ENCODE measurements around the gene FAM240A. TPM values are rescaled to one million over a fixed set of nuclear protein-coding genes. Genes with fewer than 3 reads are reported as not detected.

Gene FAM240A
- total RNA-seq, 2 experiments from 2014 or later = not detected

DNA sequence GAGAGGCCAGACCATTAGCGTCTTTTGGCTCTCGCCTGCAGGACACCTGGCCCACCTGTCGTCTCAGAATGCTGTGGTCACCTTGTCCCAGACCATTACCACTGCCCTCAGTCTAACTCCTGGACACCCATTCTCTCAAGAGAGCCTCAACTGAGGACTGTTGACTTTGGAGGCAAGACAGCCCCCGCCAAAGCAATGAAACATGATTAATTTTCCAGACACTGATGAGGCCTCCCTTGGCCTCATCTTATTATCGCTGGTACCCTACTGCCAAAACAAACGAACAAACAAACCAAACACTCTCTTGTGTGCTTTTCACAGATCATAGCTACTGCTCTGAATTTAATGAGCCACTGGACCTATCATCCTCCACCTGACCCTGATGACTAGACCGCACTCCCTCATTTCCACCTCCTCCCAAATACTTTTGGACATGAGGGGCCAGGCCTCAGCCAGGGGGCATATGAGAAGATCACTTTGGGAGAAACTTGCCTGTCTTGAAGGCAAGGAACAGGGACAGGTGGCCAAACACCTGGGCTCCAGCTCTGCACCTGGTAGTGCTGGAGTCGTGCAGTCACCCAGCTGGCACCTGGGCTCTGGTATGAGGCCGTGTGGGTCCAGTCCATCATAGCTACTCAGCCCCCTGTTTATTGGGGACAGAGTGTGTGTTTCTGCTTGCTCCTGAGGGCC lies 53.6 kb downstream of the FAM240A start:
- POLR2A ChIA-PET = no interaction called here
- no peak for DNase-seq
- Mint-ChIP-seq H3K9me3 (ENCODE audit: insufficient read depth) (no peaks in the 10 kb centered on the region), H3K4me1 (ENCODE audit: low read depth) (no peaks in the 10 kb centered on the region), H3K4me3 (no peak overlapping the region), H3K27me3 (ENCODE audit: low read depth) (no peaks in the 10 kb centered on the region), H3K36me3 (ENCODE audit: low read depth) (no peaks in the 10 kb centered on the region), H3K27ac (no peak overlapping the region)
- no peak for ATAC-seq
- CTCF ChIA-PET = no interaction called here

DNA sequence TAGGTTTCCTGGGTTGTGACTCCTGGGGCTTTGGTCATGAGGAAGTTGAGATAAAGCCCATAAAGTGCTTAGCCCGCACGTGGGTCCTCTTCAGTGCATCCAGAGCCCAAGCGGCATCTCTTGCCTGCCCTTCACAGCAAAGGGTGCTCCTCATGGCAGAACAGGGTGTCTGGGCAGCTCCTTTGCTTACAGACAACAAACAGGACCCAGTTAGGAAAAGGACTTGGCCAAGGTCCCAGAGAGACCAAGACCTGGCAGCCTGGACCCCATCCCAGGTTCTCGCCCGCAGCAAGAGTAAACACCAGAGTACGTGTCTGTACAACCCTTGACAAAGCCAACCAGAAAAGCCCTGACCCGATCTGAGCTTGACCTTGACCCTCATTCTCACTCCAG lies 54.1 kb downstream of the FAM240A start:
- no peak overlapping the region for H3K27ac Mint-ChIP-seq
- DNase-seq = no peak
- H3K27me3 Mint-ChIP-seq (ENCODE audit: low read depth) = no peaks in the 10 kb centered on the region
- ChIA-PET CTCF (no interaction called here), POLR2A (no interaction called here)
- H3K4me1 Mint-ChIP-seq (ENCODE audit: low read depth) = no peaks in the 10 kb centered on the region
- H3K36me3 Mint-ChIP-seq (ENCODE audit: low read depth) = no peaks in the 10 kb centered on the region
- no peak overlapping the region for H3K4me3 Mint-ChIP-seq
- H3K9me3 Mint-ChIP-seq (ENCODE audit: insufficient read depth) = no peaks in the 10 kb centered on the region
- ATAC-seq = no peak

DNA sequence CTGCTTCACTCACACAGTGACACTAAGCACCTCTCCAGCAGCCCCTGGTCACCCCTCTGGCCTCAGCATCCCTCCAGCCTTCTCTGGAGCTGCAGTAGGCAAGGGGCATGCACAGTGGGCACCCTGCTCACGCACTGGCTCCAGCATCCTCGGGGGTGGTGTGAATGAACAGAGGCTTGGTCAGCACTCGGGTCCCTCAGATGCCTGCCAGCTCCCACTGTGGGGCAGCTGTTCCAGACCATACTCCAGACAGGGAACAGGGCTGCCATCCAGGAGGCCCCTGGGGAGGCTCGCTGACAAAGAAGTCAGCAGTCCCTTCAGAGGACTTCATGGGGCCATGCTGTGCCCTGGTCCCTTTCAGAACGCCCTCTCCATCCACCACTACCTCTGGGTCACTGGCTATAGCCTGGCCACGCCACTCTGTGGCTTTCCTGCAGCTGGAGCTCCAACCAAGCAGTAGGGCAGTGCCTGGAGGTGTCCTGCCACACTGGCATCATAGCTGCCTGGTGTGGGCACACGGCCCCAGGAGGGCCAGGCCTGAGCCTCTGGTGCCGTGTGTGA lies 54.8 kb downstream of the FAM240A start:
- no peaks in the 10 kb centered on the region for H3K4me1 Mint-ChIP-seq (ENCODE audit: low read depth)
- no peak for ATAC-seq
- H3K9me3 Mint-ChIP-seq (ENCODE audit: insufficient read depth) = no peaks in the 10 kb centered on the region
- POLR2A ChIA-PET = no interaction called here
- DNase-seq = no peak
- no peaks in the 10 kb centered on the region for H3K36me3 Mint-ChIP-seq (ENCODE audit: low read depth)
- H3K27ac Mint-ChIP-seq = no peak overlapping the region
- no peaks in the 10 kb centered on the region for H3K27me3 Mint-ChIP-seq (ENCODE audit: low read depth)
- CTCF ChIA-PET = no interaction called here
- H3K4me3 Mint-ChIP-seq = no peak overlapping the region

DNA sequence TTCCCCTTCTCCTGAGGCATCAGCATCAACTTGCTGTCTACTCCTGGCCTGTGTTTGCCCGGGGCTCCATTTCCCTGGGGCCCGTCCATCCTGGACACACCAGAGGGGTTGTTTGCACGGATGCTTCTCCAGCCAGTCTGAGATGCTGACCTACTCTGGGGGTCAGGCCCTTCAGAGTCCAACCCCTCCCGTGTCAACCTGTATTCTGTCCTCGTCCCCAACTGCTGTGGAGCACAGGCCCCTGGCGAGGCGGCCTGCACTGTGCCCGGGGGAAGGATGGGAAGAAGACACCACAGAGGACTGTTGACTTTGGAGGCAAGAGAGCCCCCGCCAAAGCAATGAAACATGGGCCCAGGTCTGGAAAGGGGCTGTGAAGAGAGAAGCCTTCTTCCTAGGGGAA lies 55.3 kb downstream of the FAM240A start:
- no peak overlapping the region for H3K27ac Mint-ChIP-seq
- ATAC-seq (no peak), DNase-seq (no peak)
- H3K4me1 Mint-ChIP-seq (ENCODE audit: low read depth) = no peaks in the 10 kb centered on the region
- ChIA-PET POLR2A (no interaction called here), CTCF (no interaction called here)
- H3K36me3 Mint-ChIP-seq (ENCODE audit: low read depth) = no peaks in the 10 kb centered on the region
- H3K9me3 Mint-ChIP-seq (ENCODE audit: insufficient read depth) = no peaks in the 10 kb centered on the region
- H3K27me3 Mint-ChIP-seq (ENCODE audit: low read depth) = no peaks in the 10 kb centered on the region
- H3K4me3 Mint-ChIP-seq = no peak overlapping the region

DNA sequence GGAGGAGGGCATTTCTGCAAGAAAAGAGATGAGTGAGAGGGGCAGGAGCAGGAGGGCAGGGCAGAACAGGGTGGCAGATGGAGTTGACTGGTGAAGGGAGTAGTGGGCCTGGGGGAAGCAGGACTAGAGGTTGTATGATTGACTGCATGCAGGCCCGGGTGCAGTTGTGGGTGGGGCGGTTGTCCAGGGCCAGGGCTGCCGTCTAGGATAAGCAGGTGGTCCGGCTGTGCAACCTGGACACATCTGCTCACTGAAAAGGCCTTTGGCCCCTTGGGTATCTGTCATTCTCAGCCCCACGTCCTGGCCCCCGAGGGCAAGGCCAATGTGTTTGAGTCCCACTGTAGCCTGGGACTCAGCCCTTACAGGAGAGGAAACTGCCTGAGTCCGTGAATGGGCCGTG lies 55.8 kb downstream of the FAM240A start:
- no peak overlapping the region for H3K4me3 Mint-ChIP-seq
- CTCF ChIA-PET = interaction anchor here (1.2 kb wide), 1 partner anchor 39 kb away, joined by 3 read pairs; no protein-coding TSS in a partner anchor
- H3K27me3 Mint-ChIP-seq (ENCODE audit: low read depth) = no peaks in the 10 kb centered on the region
- no peaks in the 10 kb centered on the region for H3K4me1 Mint-ChIP-seq (ENCODE audit: low read depth)
- DNase-seq (no peak), ATAC-seq (no peak)
- POLR2A ChIA-PET = no interaction called here
- no peaks in the 10 kb centered on the region for H3K36me3 Mint-ChIP-seq (ENCODE audit: low read depth)
- no peak overlapping the region for H3K27ac Mint-ChIP-seq
- H3K9me3 Mint-ChIP-seq (ENCODE audit: insufficient read depth) = no peaks in the 10 kb centered on the region

DNA sequence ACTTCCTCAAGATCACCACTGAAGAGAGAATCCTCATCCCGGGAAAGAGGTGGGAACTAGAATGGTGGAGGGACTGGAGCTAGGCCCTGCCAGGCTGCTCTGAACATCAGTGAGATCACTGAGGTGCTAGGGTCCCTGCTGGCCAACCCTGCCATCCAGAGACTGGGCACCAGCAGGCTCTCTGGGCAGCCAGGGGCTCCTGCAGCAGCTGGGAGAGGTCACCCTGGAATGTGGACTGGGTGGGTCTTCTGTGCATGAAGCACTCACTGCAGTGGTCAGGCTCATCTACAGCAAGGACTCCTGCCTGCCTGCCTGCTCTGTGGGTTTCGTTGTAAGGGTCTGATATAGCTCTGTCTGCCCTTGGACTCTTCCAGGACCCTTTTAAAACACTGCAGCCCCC lies 56.3 kb downstream of the FAM240A start:
- H3K27ac Mint-ChIP-seq = no peak overlapping the region
- no peaks in the 10 kb centered on the region for H3K4me1 Mint-ChIP-seq (ENCODE audit: low read depth)
- H3K36me3 Mint-ChIP-seq (ENCODE audit: low read depth) = no peaks in the 10 kb centered on the region
- POLR2A ChIA-PET = no interaction called here
- CTCF ChIA-PET = interaction anchor here (1.2 kb wide), 1 partner anchor 39 kb away, joined by 3 read pairs; no protein-coding TSS in a partner anchor
- no peak overlapping the region for H3K4me3 Mint-ChIP-seq
- DNase-seq (no peak), ATAC-seq (no peak)
- H3K9me3 Mint-ChIP-seq (ENCODE audit: insufficient read depth) = no peaks in the 10 kb centered on the region
- H3K27me3 Mint-ChIP-seq (ENCODE audit: low read depth) = no peaks in the 10 kb centered on the region

DNA sequence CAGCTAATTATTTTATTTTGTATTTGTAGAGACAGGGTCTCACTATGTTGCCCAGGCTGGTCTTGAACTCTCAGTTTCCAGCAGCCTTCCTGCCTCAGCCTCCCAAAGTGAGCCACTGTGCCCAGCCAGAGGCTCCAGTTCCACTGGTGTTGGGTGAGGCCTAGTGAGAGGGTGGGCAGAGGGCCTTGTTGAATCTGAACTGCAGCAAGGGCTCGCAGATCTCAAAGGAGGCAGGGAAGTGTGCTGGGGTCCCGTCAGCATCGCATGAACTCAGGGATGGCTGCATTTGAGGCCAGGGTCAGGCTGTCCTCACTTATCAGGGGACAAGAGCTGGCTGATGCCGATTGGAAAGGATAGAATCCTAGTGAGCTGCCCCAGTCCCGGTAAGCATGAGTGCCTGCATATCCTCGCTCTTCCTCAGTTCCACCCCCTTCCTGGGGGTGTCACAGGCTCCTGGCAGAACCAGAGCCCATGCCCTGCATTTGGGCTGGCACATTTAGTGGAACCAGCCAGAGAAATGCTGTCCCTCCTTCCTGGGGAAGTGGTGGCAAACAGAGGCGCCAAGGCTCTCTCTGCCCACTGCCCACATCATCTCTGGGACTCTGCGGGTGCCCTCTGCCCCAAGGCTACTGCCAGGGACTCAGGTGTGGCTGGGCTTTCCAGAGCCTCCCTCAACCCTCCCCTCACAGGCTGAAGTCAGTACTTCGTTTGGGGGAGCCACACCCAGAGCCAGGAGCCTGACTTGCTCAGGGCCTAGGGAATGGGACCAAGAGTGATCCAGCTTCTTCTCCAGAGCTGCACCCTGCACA lies 57.1 kb downstream of the FAM240A start:
- POLR2A ChIA-PET = no interaction called here
- no peak for DNase-seq
- Mint-ChIP-seq H3K36me3 (ENCODE audit: low read depth) (no peaks in the 10 kb centered on the region), H3K27me3 (ENCODE audit: low read depth) (no peaks in the 10 kb centered on the region), H3K27ac (no peak overlapping the region), H3K4me1 (ENCODE audit: low read depth) (no peaks in the 10 kb centered on the region), H3K9me3 (ENCODE audit: insufficient read depth) (no peaks in the 10 kb centered on the region), H3K4me3 (no peak overlapping the region)
- CTCF ChIA-PET = interaction anchor here (1.2 kb wide), 1 partner anchor 40 kb away, joined by 3 read pairs; no protein-coding TSS in a partner anchor
- ATAC-seq = no peak

DNA sequence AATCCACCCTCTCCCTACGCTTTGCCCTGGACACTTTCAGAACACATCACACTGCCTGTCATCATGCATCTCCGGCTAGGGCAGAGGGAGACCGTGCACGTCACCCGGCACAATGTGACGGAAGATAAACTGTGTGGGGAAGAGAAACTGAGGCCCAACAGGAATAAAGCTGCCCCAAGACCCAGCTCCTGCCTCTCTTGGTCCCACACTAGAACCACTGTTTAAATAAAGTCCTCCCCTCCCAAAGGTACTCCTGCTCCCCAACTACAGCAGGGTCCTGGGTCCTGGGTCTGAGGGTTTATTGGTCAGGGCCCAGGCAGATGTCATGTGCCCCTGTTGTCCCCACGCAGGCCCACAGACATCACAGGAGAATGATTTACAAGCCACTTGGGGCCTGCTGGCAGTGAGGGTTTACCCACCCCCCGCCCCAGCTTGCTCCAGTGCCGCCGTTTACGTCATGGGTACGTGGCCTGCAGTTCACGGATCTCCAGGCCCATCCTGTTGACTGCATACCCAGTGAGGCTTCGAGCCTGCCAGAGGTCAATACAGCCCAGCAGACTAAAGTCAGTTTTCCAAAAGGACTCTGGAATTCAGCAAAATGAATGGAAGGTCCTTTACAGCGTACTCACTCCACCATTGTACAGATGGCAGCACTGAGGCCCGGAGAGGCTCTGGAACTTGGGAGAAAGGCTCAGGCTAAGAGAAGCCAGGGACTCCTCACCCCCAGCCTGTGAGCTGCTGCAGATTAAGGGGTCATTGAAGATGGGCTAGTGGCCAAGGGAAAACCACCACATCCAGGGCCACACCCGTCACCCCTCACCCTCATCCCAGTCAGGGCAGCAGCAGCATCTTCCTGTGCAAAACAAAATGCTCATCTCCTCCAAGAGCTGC lies 57.9 kb downstream of the FAM240A start:
- H3K9me3 Mint-ChIP-seq (ENCODE audit: insufficient read depth) = no peaks in the 10 kb centered on the region
- H3K27ac Mint-ChIP-seq = no peak overlapping the region
- ChIA-PET CTCF (no interaction called here), POLR2A (no interaction called here)
- H3K27me3 Mint-ChIP-seq (ENCODE audit: low read depth) = no peaks in the 10 kb centered on the region
- no peaks in the 10 kb centered on the region for H3K4me1 Mint-ChIP-seq (ENCODE audit: low read depth)
- no peak overlapping the region for H3K4me3 Mint-ChIP-seq
- no peaks in the 10 kb centered on the region for H3K36me3 Mint-ChIP-seq (ENCODE audit: low read depth)
- DNase-seq (no peak), ATAC-seq (no peak)

DNA sequence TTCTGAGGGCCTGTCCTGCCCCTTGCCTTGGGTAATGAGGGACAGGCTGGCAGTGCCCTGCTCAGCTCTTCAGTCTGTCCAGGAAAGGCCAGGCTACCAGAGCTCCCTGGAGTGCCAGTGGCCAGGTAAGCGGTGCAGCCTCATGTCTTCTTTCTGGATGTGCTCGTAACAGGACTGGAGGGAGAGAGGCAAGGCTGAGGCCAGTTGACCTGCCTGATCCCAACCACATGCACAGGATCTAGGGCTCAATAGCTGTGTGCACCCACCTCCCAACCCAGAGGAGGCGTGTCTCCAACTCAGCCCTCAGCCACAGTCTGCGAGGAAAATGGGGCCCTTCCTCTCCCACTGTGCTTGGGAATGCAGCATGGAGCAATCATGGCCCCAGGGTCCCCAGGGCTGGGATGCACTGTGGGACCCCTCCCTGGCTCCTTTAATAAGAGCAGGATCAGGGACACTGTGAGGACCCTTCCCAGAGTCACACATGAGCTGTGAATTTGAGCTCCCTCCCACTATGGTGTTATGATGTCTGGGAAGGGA lies 58.6 kb downstream of the FAM240A start:
- Mint-ChIP-seq H3K4me1 (ENCODE audit: low read depth) (no peaks in the 10 kb centered on the region), H3K27ac (no peak overlapping the region), H3K9me3 (ENCODE audit: insufficient read depth) (no peaks in the 10 kb centered on the region), H3K4me3 (no peak overlapping the region), H3K27me3 (ENCODE audit: low read depth) (no peaks in the 10 kb centered on the region), H3K36me3 (ENCODE audit: low read depth) (no peaks in the 10 kb centered on the region)
- ATAC-seq (no peak), DNase-seq (no peak)
- ChIA-PET CTCF (no interaction called here), POLR2A (no interaction called here)

DNA sequence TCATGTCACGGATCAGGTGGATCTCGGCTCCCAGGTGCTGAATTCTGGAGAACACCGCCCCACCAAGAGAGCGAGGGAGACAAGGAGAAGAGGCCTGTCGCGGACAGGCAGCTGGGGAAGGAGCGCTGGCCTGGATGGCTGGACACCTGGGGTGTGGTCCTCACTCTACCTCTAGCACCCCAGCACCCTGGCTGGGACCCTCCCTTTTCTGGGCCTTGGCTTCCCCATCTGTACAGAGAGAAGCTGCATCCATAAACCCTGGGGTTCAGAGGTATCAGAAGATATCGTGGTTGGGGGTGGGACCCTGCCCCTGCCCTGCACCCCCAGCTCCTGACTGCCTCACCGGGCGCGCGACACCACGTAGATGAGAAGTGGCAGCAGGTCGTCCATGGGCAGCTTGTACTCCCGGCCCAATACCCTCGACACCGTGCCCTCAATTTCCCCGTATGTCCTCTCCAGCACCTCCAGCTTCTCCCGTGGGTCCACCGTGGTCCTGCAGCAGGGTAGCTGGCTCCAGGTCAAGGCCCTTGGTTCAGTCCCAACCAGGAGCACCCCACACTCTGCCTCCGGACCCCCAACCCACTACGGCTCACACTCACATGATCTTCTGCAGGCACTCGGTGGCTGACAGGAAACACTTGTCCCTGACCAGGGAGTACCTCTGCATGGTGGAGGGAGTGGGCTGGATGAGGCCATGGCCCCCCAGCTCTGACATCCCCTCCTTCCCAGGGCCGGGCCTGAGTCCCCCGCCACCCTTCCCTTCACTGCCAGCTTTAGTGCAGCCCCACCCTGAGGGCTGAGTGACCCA lies 59.4 kb downstream of the FAM240A start:
- DNase-seq (no peak), ATAC-seq (no peak)
- Mint-ChIP-seq H3K27ac (no peak overlapping the region), H3K4me3 (no peak overlapping the region), H3K36me3 (ENCODE audit: low read depth) (no peaks in the 10 kb centered on the region), H3K27me3 (ENCODE audit: low read depth) (no peaks in the 10 kb centered on the region), H3K9me3 (ENCODE audit: insufficient read depth) (no peaks in the 10 kb centered on the region), H3K4me1 (ENCODE audit: low read depth) (no peaks in the 10 kb centered on the region)
- CTCF ChIA-PET = no interaction called here
- POLR2A ChIA-PET = interaction anchor here (0.6 kb wide), 1 partner anchor 635 kb away, joined by 4 read pairs; no protein-coding TSS in a partner anchor

DNA sequence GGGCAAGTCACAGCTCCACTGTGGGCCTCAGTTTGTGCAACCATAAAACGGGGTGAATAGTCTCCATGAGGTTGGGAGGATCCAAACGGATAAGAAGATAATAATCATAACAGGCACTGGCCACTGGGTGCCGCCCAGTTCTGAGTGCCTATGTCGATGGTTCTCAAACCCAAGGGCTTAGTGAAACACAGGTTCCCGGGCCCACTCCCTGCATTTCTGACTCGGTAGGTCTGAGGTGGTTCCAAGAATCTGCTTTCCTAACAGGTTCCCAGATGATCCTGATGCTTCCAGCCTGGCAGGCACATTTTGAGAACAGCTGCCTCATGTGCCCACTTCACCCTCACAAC lies 60.0 kb downstream of the FAM240A start:
- ChIA-PET CTCF (no interaction called here), POLR2A (no interaction called here)
- DNase-seq (no peak), ATAC-seq (no peak)
- H3K36me3 Mint-ChIP-seq (ENCODE audit: low read depth) = no peaks in the 10 kb centered on the region
- H3K4me3 Mint-ChIP-seq = no peak overlapping the region
- H3K9me3 Mint-ChIP-seq (ENCODE audit: insufficient read depth) = no peaks in the 10 kb centered on the region
- no peak overlapping the region for H3K27ac Mint-ChIP-seq
- H3K4me1 Mint-ChIP-seq (ENCODE audit: low read depth) = no peaks in the 10 kb centered on the region
- H3K27me3 Mint-ChIP-seq (ENCODE audit: low read depth) = no peaks in the 10 kb centered on the region

Data from activated CD8-positive, alpha-beta T cell treated with anti-CD3 and anti-CD28 coated beads, Interleukin-2, amount 10 ng/mL, durations not matched to agents 7 days and 5 days (primary cell).